ENCODE measurements around the gene TESK2. TPM values are rescaled to one million over a fixed set of nuclear protein-coding genes. Genes with fewer than 3 reads are reported as not detected.
A peak's percentile ranks its signal among the peaks of the same experiment; 100 is the strongest.

TESK2 gene
- total and polyA plus RNA-seq, 5 donors: 1.6 to 4.7 (median 4.2) TPM

- Histone ChIP-seq H3K27me3 (ENCODE audit: control insufficient read depth, insufficient read depth) (no peaks in the 10 kb centered on the region), H3K4me1 (ENCODE audit: control insufficient read depth, insufficient read depth, low read length) (no peaks in the 10 kb centered on the region), H3K27ac (ENCODE audit: low read length) (no peak overlapping the region), H3K4me3 (ENCODE audit: low read length) (no peak overlapping the region), H3K9me3 (ENCODE audit: control insufficient read depth, low read length) (no peaks in the 10 kb centered on the region)
- DNase-seq (no peak), ATAC-seq (no peak)
- WGBS: 65% methylated on average over 9 of the region's 9 CpGs
- intact Hi-C loops (cut with DNase I): loop anchor here in 2 of 4 donors (5.0 to 10.0 kb wide), 3 partner anchors 47 to 62 kb away; no protein-coding TSS in a partner anchor
Observed at GRCh38 chr1:45510036-45510971, 19.3 kb upstream of the TESK2 start.

GRCh38 chr1:45508295-45509151 is 17.6 kb upstream of the TESK2 start:
- Histone ChIP-seq H3K27me3 (ENCODE audit: control insufficient read depth, insufficient read depth) (no peaks in the 10 kb centered on the region), H3K4me3 (ENCODE audit: low read length) (no peak overlapping the region), H3K9me3 (ENCODE audit: control insufficient read depth, low read length) (no peaks in the 10 kb centered on the region), H3K27ac (ENCODE audit: low read length) (peak overlapping the region; percentile 62), H3K4me1 (ENCODE audit: control insufficient read depth, insufficient read depth, low read length) (no peaks in the 10 kb centered on the region)
- ATAC-seq (peak; percentile 68 to 76), DNase-seq (peak; percentile 34 to 73 (median 70))
- WGBS: 57% methylated on average over 15 of the region's 15 CpGs
- intact Hi-C loops (cut with DNase I): loop anchor here in 2 of 4 donors (5.0 kb wide), 1 partner anchor 59 kb away; no protein-coding TSS in a partner anchor

- no peaks in the 10 kb centered on the region for H3K4me1 ChIP-seq (ENCODE audit: control insufficient read depth, insufficient read depth, low read length)
- H3K27me3 ChIP-seq (ENCODE audit: control insufficient read depth, insufficient read depth): no peaks in the 10 kb centered on the region
- WGBS: 80% methylated on average over 4 of the region's 4 CpGs
- H3K9me3 ChIP-seq (ENCODE audit: control insufficient read depth, low read length): no peaks in the 10 kb centered on the region
- H3K27ac ChIP-seq (ENCODE audit: low read length): peak overlapping the region; percentile 62
- no peak overlapping the region for H3K4me3 ChIP-seq (ENCODE audit: low read length)
- intact Hi-C loops (cut with DNase I): loop anchor here in 2 of 4 donors (5.0 kb wide), 1 partner anchor 59 kb away; no protein-coding TSS in a partner anchor
- ATAC-seq (no peak), DNase-seq (no peak)
Observed at GRCh38 chr1:45507893-45508292, 16.9 kb upstream of the TESK2 start.

DNA sequence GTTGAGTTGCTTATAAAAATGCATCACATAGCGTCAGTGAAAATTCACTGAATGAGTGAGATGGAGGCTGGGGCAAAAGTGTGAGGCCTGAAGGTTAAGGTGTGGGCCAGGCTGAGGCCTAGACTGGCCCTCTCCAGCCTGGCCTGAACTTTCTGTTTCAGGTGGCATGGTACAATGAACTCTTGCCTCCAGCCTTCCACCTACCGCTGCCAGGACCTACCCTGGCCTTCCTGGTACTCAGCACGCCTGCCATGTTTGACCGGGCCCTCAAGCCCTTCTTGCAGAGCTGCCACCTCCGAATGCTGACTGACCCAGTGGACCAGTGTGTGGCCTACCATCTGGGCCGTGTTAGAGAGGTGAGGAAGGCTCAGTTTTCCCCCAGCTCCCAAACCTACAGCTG is 16.2 kb upstream of the TESK2 start:
- no peak overlapping the region for H3K4me3 ChIP-seq (ENCODE audit: low read length)
- intact Hi-C loops (cut with DNase I): loop anchor here in 2 of 4 donors (5.0 kb wide), 1 partner anchor 60 kb away; no protein-coding TSS in a partner anchor
- H3K4me1 ChIP-seq (ENCODE audit: control insufficient read depth, insufficient read depth, low read length): no peaks in the 10 kb centered on the region
- H3K27ac ChIP-seq (ENCODE audit: low read length): no peak overlapping the region
- ATAC-seq (no peak), DNase-seq (no peak)
- H3K27me3 ChIP-seq (ENCODE audit: control insufficient read depth, insufficient read depth): no peaks in the 10 kb centered on the region
- 91% methylated on average over 6 of the region's 6 CpGs for WGBS
- H3K9me3 ChIP-seq (ENCODE audit: control insufficient read depth, low read length): no peaks in the 10 kb centered on the region

GRCh38 chr1:45503462-45504360 is 12.7 kb upstream of the TESK2 start:
- no peak for ATAC-seq
- Histone ChIP-seq H3K4me1 (ENCODE audit: control insufficient read depth, insufficient read depth, low read length) (peaks cover 4% of the 10 kb centered on the region), H3K27me3 (ENCODE audit: control insufficient read depth, insufficient read depth) (no peaks in the 10 kb centered on the region), H3K27ac (ENCODE audit: low read length) (no peak overlapping the region), H3K9me3 (ENCODE audit: control insufficient read depth, low read length) (no peaks in the 10 kb centered on the region), H3K4me3 (ENCODE audit: low read length) (no peak overlapping the region)
- no peak for DNase-seq
- intact Hi-C loops (cut with DNase I): no loop called here
- WGBS: 95% methylated on average over 14 of the region's 14 CpGs

GRCh38 chr1:45501505-45501859 is 10.5 kb upstream of the TESK2 start:
- 88% methylated on average over 2 of the region's 2 CpGs for WGBS
- peaks cover 4% of the 10 kb centered on the region for H3K4me1 ChIP-seq (ENCODE audit: control insufficient read depth, insufficient read depth, low read length)
- no peak overlapping the region for H3K4me3 ChIP-seq (ENCODE audit: low read length)
- intact Hi-C loops (cut with DNase I): no loop called here
- H3K27me3 ChIP-seq (ENCODE audit: control insufficient read depth, insufficient read depth): no peaks in the 10 kb centered on the region
- no peak overlapping the region for H3K27ac ChIP-seq (ENCODE audit: low read length)
- ATAC-seq (no peak), DNase-seq (no peak)
- H3K9me3 ChIP-seq (ENCODE audit: control insufficient read depth, low read length): no peaks in the 10 kb centered on the region

DNA sequence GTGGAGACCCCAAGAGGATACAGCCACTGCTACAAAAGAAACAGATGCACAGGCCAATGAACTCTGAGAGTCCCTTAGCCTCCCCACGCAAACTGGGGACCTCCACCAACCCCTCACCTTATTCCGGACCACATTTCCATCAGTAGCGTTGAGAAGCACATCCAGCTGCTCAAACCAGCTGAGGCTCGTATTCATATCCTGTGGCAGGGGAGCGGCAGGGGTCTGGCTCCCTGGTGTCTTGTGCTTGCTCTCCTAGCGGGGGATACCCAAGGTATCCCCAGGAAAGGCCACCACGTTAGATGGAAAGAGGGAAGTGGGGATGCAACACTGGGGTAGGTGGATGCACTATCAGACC is 8.4 kb upstream of the TESK2 start:
- 5% methylated on average over 7 of the region's 7 CpGs for WGBS
- Histone ChIP-seq H3K27me3 (ENCODE audit: control insufficient read depth, insufficient read depth) (no peaks in the 10 kb centered on the region), H3K4me1 (ENCODE audit: control insufficient read depth, insufficient read depth, low read length) (peaks cover 6% of the 10 kb centered on the region), H3K9me3 (ENCODE audit: control insufficient read depth, low read length) (no peaks in the 10 kb centered on the region), H3K27ac (ENCODE audit: low read length) (peak overlapping the region; percentile 0), H3K4me3 (ENCODE audit: low read length) (peak overlapping the region; percentile 33)
- ATAC-seq (peak in 1 of 2 donors; percentile 5), DNase-seq (no peak)
- intact Hi-C loops (cut with DNase I): loop anchor here in 1 of 4 donors (10.0 kb wide), 1 partner anchor 755 kb away; no protein-coding TSS in a partner anchor

GRCh38 chr1:45498279-45498678 is 7.3 kb upstream of the TESK2 start:
- intact Hi-C loops (cut with DNase I): loop anchor here in 1 of 4 donors (10.0 kb wide), 1 partner anchor 753 kb away; no protein-coding TSS in a partner anchor
- ATAC-seq (no peak), DNase-seq (no peak)
- no peak overlapping the region for H3K4me3 ChIP-seq (ENCODE audit: low read length)
- no peak overlapping the region for H3K27ac ChIP-seq (ENCODE audit: low read length)
- H3K27me3 ChIP-seq (ENCODE audit: control insufficient read depth, insufficient read depth): no peaks in the 10 kb centered on the region
- no peaks in the 10 kb centered on the region for H3K9me3 ChIP-seq (ENCODE audit: control insufficient read depth, low read length)
- H3K4me1 ChIP-seq (ENCODE audit: control insufficient read depth, insufficient read depth, low read length): peaks cover 6% of the 10 kb centered on the region

DNA sequence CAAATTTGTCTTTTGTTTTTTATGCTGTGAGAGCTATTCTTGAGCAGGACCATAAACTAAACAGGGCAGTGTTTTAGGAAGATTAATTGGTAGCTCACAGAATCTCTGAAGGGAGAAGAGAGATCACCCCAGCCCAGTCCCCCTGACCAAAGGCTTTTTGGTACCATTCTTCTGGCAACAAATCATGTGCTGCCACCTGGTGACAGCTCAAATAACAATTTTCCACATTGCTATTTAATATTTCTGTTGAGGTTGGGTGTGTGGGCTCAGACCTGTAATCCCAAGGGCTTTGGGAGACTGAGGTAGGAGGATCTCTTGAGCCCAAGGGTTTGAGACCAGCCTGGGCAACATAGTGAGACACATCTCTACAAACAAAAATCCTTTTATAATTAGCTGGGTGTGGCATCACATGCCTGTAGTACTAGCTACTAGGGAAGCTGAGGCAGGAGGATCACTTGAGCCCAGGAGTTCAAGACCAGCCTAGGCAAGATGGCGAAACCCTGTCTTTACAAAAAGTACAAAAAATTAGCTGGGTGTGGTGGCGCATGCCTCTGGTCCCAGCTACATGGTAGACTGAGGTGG is 2.2 kb upstream of the TESK2 start:
- ATAC-seq: no peak
- WGBS: 67% methylated on average over 2 of the region's 2 CpGs
- intact Hi-C loops (cut with DNase I): loop anchor here in 3 of 4 donors (2.0 to 10.0 kb wide), 4 partner anchors 132 to 748 kb away; partner anchors contain the start of genes HECTD3 (in 2 of the 3) and UROD (in 2 of the 3)
- no peak for DNase-seq
- Histone ChIP-seq H3K4me3 (ENCODE audit: low read length) (no peak overlapping the region), H3K9me3 (ENCODE audit: control insufficient read depth, low read length) (no peaks in the 10 kb centered on the region), H3K4me1 (ENCODE audit: control insufficient read depth, insufficient read depth, low read length) (peaks cover 2% of the 10 kb centered on the region), H3K27me3 (ENCODE audit: control insufficient read depth, insufficient read depth) (no peaks in the 10 kb centered on the region), H3K27ac (ENCODE audit: low read length) (no peak overlapping the region)

DNA sequence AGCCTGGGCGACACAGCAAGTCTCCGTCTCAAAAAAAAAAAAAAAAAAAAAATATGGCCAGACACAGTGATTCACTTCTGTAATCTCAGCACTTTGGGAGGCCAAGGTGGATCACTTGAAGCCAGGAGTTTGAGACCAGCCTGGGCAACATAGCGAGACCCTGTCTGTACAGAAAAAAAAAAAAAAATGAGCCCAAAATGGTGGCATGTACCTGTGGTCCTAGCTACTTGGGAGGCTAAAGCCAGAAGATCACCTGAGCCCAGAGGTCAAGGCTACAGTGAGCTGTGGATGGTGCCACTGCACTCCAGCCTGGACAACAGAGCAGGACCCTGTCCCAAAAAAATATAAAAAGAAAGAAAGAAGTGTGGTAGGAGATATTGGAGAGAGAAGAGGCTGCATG is 1.7 kb upstream of the TESK2 start:
- WGBS: 78% methylated on average over 3 of the region's 3 CpGs
- intact Hi-C loops (cut with DNase I): loop anchor here in 3 of 4 donors (2.0 to 10.0 kb wide), 4 partner anchors 132 to 748 kb away; partner anchors contain the start of genes HECTD3 (in 2 of the 3) and UROD (in 2 of the 3)
- DNase-seq: no peak

More for the DNA sequence above, 1.7 kb upstream of the TESK2 start:
- Histone ChIP-seq H3K9me3 (ENCODE audit: control insufficient read depth, low read length) (no peaks in the 10 kb centered on the region), H3K4me1 (ENCODE audit: control insufficient read depth, insufficient read depth, low read length) (peaks cover 2% of the 10 kb centered on the region), H3K4me3 (ENCODE audit: low read length) (no peak overlapping the region), H3K27me3 (ENCODE audit: control insufficient read depth, insufficient read depth) (no peaks in the 10 kb centered on the region), H3K27ac (ENCODE audit: low read length) (no peak overlapping the region)
- no peak for ATAC-seq
